DOHH2 (cell line): ENCODE results near the gene RAI1.

Source experiments
- H3F3A ChIP-seq: fragments of 200-600 bp; sonication (generic), shearing (Covaris generic); 2 replicates; pipeline ENCODE4 v1.6.0; 2016; ENCODE audit warnings: antibody characterized with exemption, mild to moderate bottlenecking; ENCODE audit not compliant: control insufficient read depth, insufficient read depth
- H3K27ac ChIP-seq: fragments of 200-600 bp; sonication (generic); 2 replicates; pipeline ENCODE4 v1.5.1; 2014; ENCODE audit warnings: low read depth, mild to moderate bottlenecking, low read length, moderate library complexity
- H3K27me3 ChIP-seq: fragments of 200-600 bp; sonication (generic); 2 replicates; pipeline ENCODE4 v1.6.1; 2014; ENCODE audit warnings: mild to moderate bottlenecking, low read length, mixed read lengths; ENCODE audit not compliant: control insufficient read depth
- H3K36me3 ChIP-seq: fragments of 200-600 bp; sonication (generic); 2 replicates; pipeline ENCODE4 v1.6.1; 2014; ENCODE audit warnings: mild to moderate bottlenecking, low read length, moderate library complexity, mixed read lengths; ENCODE audit not compliant: control insufficient read depth
- H3K4me1 ChIP-seq: fragments of 200-600 bp; sonication (generic); 2 replicates; pipeline ENCODE4 v1.6.1; 2014; ENCODE audit warnings: mild to moderate bottlenecking, low read length, mixed read lengths; ENCODE audit not compliant: control insufficient read depth
- H3K4me2 ChIP-seq: fragments of 200-600 bp; sonication (generic); 2 replicates; pipeline ENCODE4 v1.6.0; 2014; ENCODE audit warnings: mild to moderate bottlenecking, low read length, moderate library complexity
- H3K4me3 ChIP-seq: fragments of 200-600 bp; sonication (generic); 2 replicates; pipeline ENCODE4 v1.5.1; 2014; ENCODE audit warnings: mild to moderate bottlenecking, low read length, mixed read lengths
- H3K79me2 ChIP-seq: fragments of 200-600 bp; sonication (generic); 2 replicates; pipeline ENCODE4 v1.6.1; 2014; ENCODE audit warnings: mild to moderate bottlenecking, low read length, mixed read lengths; ENCODE audit not compliant: control insufficient read depth
- H3K9me2 ChIP-seq: fragments of 200-600 bp; sonication (generic); replicated peaks from 2 replicates; pipeline ENCODE4 v1.6.1; 2014; ENCODE audit warnings: mild to moderate bottlenecking, low read length, mixed read lengths; ENCODE audit not compliant: control insufficient read depth
- H3K9me3 ChIP-seq: fragments of 200-600 bp; sonication (generic); 2 replicates; pipeline ENCODE4 v1.6.1; 2014; ENCODE audit warnings: antibody characterized with exemption, low read length, mixed read lengths; ENCODE audit not compliant: control insufficient read depth, insufficient read depth
- H4K20me1 ChIP-seq: fragments of 200-600 bp; sonication (generic); 2 replicates; pipeline ENCODE4 v1.6.0; 2014; ENCODE audit warnings: low read depth, mild to moderate bottlenecking, antibody characterized with exemption, low read length, moderate library complexity; ENCODE audit not compliant: control insufficient read depth, insufficient read depth
- CTCF ChIP-seq: fragments of 200-600 bp; sonication (generic); IDR thresholded peaks from one replicate; pipeline ENCODE4 v1.5.1; 2014; ENCODE audit warnings: antibody characterized with exemption, mild to moderate bottlenecking, low read depth, low read length; ENCODE audit not compliant: poor library complexity, severe bottlenecking
- EZH2phosphoT487 ChIP-seq: fragments of 200-600 bp; sonication (generic); IDR thresholded peaks from 2 replicates; pipeline ENCODE4 v1.6.1; 2017; ENCODE audit warnings: borderline replicate concordance, mild to moderate bottlenecking, antibody characterized with exemption, low read length, moderate library complexity, mixed read lengths

The RAI1 gene

GRCh38 chr17:17846645-17847044, 165.4 kb downstream of the RAI1 start:
- no peaks in the 10 kb centered on the region for H3K9me3 ChIP-seq
- H4K20me1 ChIP-seq, result no peaks in the 10 kb centered on the region
- no peaks in the 10 kb centered on the region for H3K36me3 ChIP-seq
- H3K79me2 ChIP-seq, result no peaks in the 10 kb centered on the region
- TF ChIP-seq CTCF, result no peak
- TF ChIP-seq EZH2phosphoT487, result no peak
- no peaks in the 10 kb centered on the region for H3K9me2 ChIP-seq
- no peak overlapping the region for H3K4me2 ChIP-seq
- no peak overlapping the region for H3K27ac ChIP-seq
- H3F3A ChIP-seq, result no peaks in the 10 kb centered on the region
- H3K4me1 ChIP-seq, result peaks cover 20% of the 10 kb centered on the region
- no peaks in the 10 kb centered on the region for H3K27me3 ChIP-seq
- no peak overlapping the region for H3K4me3 ChIP-seq

- Histone ChIP-seq H4K20me1 (no peaks in the 10 kb centered on the region), H3K36me3 (no peaks in the 10 kb centered on the region), H3K79me2 (no peaks in the 10 kb centered on the region), H3K4me2 (no peak overlapping the region), H3K27ac (no peak overlapping the region), H3K4me3 (no peak overlapping the region), H3K4me1 (peaks cover 20% of the 10 kb centered on the region), H3K27me3 (no peaks in the 10 kb centered on the region), H3K9me2 (no peaks in the 10 kb centered on the region), H3F3A (no peaks in the 10 kb centered on the region), H3K9me3 (no peaks in the 10 kb centered on the region)
- no peak for TF ChIP-seq CTCF
- no peak for TF ChIP-seq EZH2phosphoT487
Measured at GRCh38 chr17:17847118-17847689, 165.9 kb downstream of the RAI1 start.

- no peak overlapping the region for H3K4me2 ChIP-seq
- H3K27ac ChIP-seq, result no peak overlapping the region
- no peaks in the 10 kb centered on the region for H3K36me3 ChIP-seq
- H3K27me3 ChIP-seq, result no peaks in the 10 kb centered on the region
- peaks cover 20% of the 10 kb centered on the region for H3K4me1 ChIP-seq
- H4K20me1 ChIP-seq, result no peaks in the 10 kb centered on the region
- no peaks in the 10 kb centered on the region for H3F3A ChIP-seq
- H3K9me2 ChIP-seq, result no peaks in the 10 kb centered on the region
- TF ChIP-seq CTCF, result no peak
- TF ChIP-seq EZH2phosphoT487, result no peak
- no peaks in the 10 kb centered on the region for H3K79me2 ChIP-seq
- H3K4me3 ChIP-seq, result no peak overlapping the region
- no peaks in the 10 kb centered on the region for H3K9me3 ChIP-seq
Measured at GRCh38 chr17:17847726-17848125, 166.5 kb downstream of the RAI1 start.
